K562 (cell line): Measurements from ENCODE around the gene CASP6. TPM values are rescaled to one million over a fixed set of nuclear protein-coding genes. Genes with fewer than 3 reads are reported as not detected.

ENCODE experiments used
- AFF4 ChIP-seq: sonication (generic); formaldehyde crosslinking; IDR thresholded peaks from 2 replicates; pipeline ENCODE4 v1.8.0; 2023; ENCODE audit warnings: mild to moderate bottlenecking, missing genetic modification reagents
- ARID2 ChIP-seq: fragments of 450-650 bp; IDR thresholded peaks from 2 replicates; pipeline ENCODE4 v1.6.1; 2017; ENCODE audit warnings: antibody characterized with exemption, mild to moderate bottlenecking
- CHD1 ChIP-seq: fragments of 200-600 bp; sonication (generic); IDR thresholded peaks from one replicate; pipeline ENCODE4 v1.6.1; 2012; ENCODE audit warnings: mild to moderate bottlenecking, moderate library complexity, low read length, inconsistent platforms
- CHD2 ChIP-seq: IDR thresholded peaks from 2 replicates; pipeline ENCODE4 v1.6.1; 2011; ENCODE audit warnings: low read depth, low read length
- CTBP1 ChIP-seq: fragments of 450-650 bp; IDR thresholded peaks from 2 replicates; pipeline ENCODE4 v1.6.1; 2016; ENCODE audit warnings: borderline replicate concordance
- HNRNPH1 ChIP-seq: fragments of 200-400 bp; formaldehyde crosslinking; optimal IDR thresholded peaks from 2 replicates; pipeline ENCODE3; 2017; ENCODE audit warnings: low read depth, mild to moderate bottlenecking, low read length, moderate library complexity
- JUNB ChIP-seq: fragments of 450-650 bp; formaldehyde crosslinking; conservative IDR thresholded peaks from 2 replicates; pipeline ENCODE4 v1.4.0; 2020; ENCODE audit warnings: mild to moderate bottlenecking
- KDM5B ChIP-seq: fragments of 200-600 bp; sonication (generic); IDR thresholded peaks from 2 replicates; pipeline ENCODE4 v1.6.1; 2012; ENCODE audit warnings: low read depth, mild to moderate bottlenecking, moderate library complexity, low read length, control low read depth, inconsistent platforms; ENCODE audit not compliant: insufficient replicate concordance
- MCM7 ChIP-seq, 2 experiments: fragments of 450-650 bp; IDR thresholded peaks; 2 replicates each; pipeline ENCODE4 v1.6.1; 2016 to 2018
- MYBL2 ChIP-seq, 2 experiments: fragments of 450-650 bp in 1 of 2; sonication (generic) in 1 of 2; formaldehyde crosslinking in 1 of 2; IDR thresholded peaks; 2 replicates each; pipeline versions ENCODE4 v1.6.1 to v1.8.1; 2017 to 2022; ENCODE audit warnings: borderline replicate concordance in 1 of 2, inconsistent platforms in 1 of 2, low read depth in 1 of 2, mild to moderate bottlenecking in 1 of 2, missing genetic modification reagents in 1 of 2, moderate library complexity in 1 of 2
- PHF8 ChIP-seq: fragments of 200-600 bp; sonication (generic); IDR thresholded peaks from 2 replicates; pipeline ENCODE4 v1.6.1; 2012; ENCODE audit warnings: mixed run types, mild to moderate bottlenecking, inconsistent platforms, low read length, moderate library complexity, borderline replicate concordance
- SMC3 ChIP-seq: conservative IDR thresholded peaks from 2 replicates; pipeline ENCODE4 v1.6.1; 2011; ENCODE audit warnings: low read depth, low read length, improper control_type of control experiment; ENCODE audit not compliant: insufficient read depth
- SREBF2 ChIP-seq: sonication (generic); formaldehyde crosslinking; IDR thresholded peaks from 2 replicates; pipeline ENCODE4 v1.4.0; 2020; ENCODE audit warnings: mild to moderate bottlenecking, missing genetic modification reagents
- TRIM24 ChIP-seq, 2 experiments: fragments of 450-650 bp; IDR thresholded peaks; 2 replicates each; pipeline ENCODE4 v1.6.1; 2016
- ZFP36 ChIP-seq: fragments of 150-350 bp; IDR thresholded peaks from 2 replicates; pipeline ENCODE4 v1.6.1; 2018; ENCODE audit warnings: low read length, low read depth; ENCODE audit not compliant: partially characterized antibody
- polyA plus RNA-seq, 8 experiments: library from polyadenylated mRNA; depleted of rRNA in 4 of 8; stranded (reverse) in 5 of 8; unstranded in 3 of 8; fragments of >200 nt; fragmentation: Nextera tagmentation in 2 of 8; fragmentation: Illumina TruSeq in 1 of 8; extraction: Ambion mirVana in 2 of 8; extraction: Trizol in 1 of 8; gene quantifications; 2 replicates each; pipeline versions ENCODE4 v1.2.1 to v1.2.3, GENCODE V29; 2011 to 2014; ENCODE audit warnings: inconsistent platforms in 1 of 8, missing spikeins in 1 of 8
- total RNA-seq, 7 experiments: library from RNA; depleted of rRNA in 6 of 7; stranded (reverse); fragments of >200 nt in 6 of 7; fragmentation: Illumina TruSeq in 2 of 7; extraction: Trizol in 2 of 7; gene quantifications; 2 replicates each; pipeline versions ENCODE4 v1.2.1 to v1.2.3, GENCODE V29; 2011 to 2021; ENCODE audit warnings: low replicate concordance in 1 of 7
- TF ChIP-seq, protein P1 (sequence below): fragments of 200-800 bp; sonication (Bioruptor generic); IDR thresholded peaks from 2 replicates; pipeline ENCODE4 v1.6.1; 2017; ENCODE audit warnings: missing genetic modification characterization, missing compliant biosample characterization
- TF ChIP-seq, protein P2 (sequence below): fragments of 450-650 bp; conservative IDR thresholded peaks from 2 replicates; pipeline ENCODE4 v1.6.1; 2016; ENCODE audit warnings: missing genetic modification characterization, low read depth, mild to moderate bottlenecking, missing compliant biosample characterization, moderate library complexity
- TF ChIP-seq, protein P3 (sequence below): fragments of 200-800 bp; sonication (Bioruptor generic); IDR thresholded peaks from 2 replicates; pipeline ENCODE4 v1.6.1; 2017; ENCODE audit warnings: missing genetic modification characterization, missing compliant biosample characterization

CASP6 gene
- total and polyA plus RNA-seq, 9 of the 15 experiments (the other 6 are each of a cell fraction or from before 2014, with no cell fraction given), result 20.8 to 72.7 (median 39.1) TPM

DNA sequence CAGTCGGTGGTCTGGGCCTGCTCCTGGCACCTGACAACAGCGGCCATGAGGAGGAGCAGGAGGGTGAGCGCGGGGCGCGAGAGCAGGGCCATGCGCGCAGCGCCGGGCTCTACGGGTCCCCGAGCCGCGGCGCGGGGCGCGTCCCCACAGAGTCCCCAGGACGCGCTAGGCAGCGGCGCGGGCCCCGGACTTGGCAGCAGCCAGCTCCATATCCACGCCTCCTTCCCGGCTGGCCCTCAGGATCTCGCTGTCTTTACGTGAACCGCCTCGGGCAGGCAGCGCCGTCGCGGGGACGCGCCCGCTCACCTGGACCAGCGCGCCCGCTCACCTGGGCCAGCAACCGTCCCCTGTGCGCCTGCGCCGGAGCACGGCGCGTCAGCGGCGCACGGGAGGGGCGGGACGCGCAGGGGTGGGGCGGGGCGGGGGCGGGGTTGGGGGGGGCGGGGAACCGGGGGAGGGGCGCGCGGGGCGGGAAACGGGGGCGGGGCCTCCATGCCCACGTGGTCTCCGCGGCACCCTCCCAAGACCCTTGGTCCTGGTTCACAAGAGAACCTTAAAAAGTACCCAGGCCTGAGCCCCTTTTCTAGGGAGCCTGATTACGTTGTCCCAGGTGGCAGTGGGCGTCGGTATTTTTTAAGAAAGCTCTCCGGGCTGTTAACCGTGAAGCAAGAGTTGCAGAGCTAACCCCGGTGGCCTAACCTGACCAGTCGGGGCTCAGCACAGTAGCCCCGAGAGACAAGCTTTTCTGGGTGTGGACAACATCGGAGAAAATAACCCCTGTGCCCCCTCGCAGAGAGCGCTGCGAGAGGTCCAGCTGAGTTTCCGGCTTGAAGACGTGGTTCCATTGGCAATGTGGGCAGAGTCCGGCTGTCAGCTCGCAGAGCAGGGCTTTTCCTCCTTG lies 26.7 kb upstream of the CASP6 start, which contains the start of gene PLA2G12A (continued):
- peak; percentile 35 for TF ChIP-seq KDM5B
- TF ChIP-seq ZFP36, result no peak
- TF ChIP-seq, protein P1, sequence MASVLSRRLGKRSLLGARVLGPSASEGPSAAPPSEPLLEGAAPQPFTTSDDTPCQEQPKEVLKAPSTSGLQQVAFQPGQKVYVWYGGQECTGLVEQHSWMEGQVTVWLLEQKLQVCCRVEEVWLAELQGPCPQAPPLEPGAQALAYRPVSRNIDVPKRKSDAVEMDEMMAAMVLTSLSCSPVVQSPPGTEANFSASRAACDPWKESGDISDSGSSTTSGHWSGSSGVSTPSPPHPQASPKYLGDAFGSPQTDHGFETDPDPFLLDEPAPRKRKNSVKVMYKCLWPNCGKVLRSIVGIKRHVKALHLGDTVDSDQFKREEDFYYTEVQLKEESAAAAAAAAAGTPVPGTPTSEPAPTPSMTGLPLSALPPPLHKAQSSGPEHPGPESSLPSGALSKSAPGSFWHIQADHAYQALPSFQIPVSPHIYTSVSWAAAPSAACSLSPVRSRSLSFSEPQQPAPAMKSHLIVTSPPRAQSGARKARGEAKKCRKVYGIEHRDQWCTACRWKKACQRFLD, result no peak; the same call in 1 of the 2 replicates
- peak; percentile 86 for TF ChIP-seq CTBP1
- TF ChIP-seq SREBF2 (CRISPR knock-in tag), result no peak
- TF ChIP-seq SMC3, result no peak
- no peak for TF ChIP-seq ARID2
- TF ChIP-seq MCM7 (IDR thresholded peaks at IDR 0.05), result no peak
- TF ChIP-seq MYBL2 (IDR thresholded peaks at IDR 0.05; ENCODE audit: low read depth), result no peak
- no peak for TF ChIP-seq MYBL2 (CRISPR knock-in tag; IDR thresholded peaks at IDR 0.05; ENCODE audit: borderline replicate concordance)
- TF ChIP-seq HNRNPH1, result no peak
- peak; percentile 75; the same call in 1 of the 2 replicates for TF ChIP-seq PHF8
- TF ChIP-seq JUNB (CRISPR knock-in tag), result no peak
- no peak; the same call in 1 of the 2 replicates for TF ChIP-seq AFF4 (CRISPR knock-in tag)
- no peak for TF ChIP-seq TRIM24 (IDR thresholded peaks at IDR 0.05)
- TF ChIP-seq, protein P2, sequence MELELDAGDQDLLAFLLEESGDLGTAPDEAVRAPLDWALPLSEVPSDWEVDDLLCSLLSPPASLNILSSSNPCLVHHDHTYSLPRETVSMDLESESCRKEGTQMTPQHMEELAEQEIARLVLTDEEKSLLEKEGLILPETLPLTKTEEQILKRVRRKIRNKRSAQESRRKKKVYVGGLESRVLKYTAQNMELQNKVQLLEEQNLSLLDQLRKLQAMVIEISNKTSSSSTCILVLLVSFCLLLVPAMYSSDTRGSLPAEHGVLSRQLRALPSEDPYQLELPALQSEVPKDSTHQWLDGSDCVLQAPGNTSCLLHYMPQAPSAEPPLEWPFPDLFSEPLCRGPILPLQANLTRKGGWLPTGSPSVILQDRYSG (tag), result no peak
- TF ChIP-seq, protein P3, sequence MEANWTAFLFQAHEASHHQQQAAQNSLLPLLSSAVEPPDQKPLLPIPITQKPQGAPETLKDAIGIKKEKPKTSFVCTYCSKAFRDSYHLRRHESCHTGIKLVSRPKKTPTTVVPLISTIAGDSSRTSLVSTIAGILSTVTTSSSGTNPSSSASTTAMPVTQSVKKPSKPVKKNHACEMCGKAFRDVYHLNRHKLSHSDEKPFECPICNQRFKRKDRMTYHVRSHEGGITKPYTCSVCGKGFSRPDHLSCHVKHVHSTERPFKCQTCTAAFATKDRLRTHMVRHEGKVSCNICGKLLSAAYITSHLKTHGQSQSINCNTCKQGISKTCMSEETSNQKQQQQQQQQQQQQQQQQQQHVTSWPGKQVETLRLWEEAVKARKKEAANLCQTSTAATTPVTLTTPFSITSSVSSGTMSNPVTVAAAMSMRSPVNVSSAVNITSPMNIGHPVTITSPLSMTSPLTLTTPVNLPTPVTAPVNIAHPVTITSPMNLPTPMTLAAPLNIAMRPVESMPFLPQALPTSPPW (CRISPR knock-in tag), result peak; percentile 95
- TF ChIP-seq CHD1, result peak; percentile 56
- TF ChIP-seq CHD2, result no peak; the same call in 1 of the 2 replicates
